ENCODE results near the gene PLOD1. TPM values are rescaled to one million over a fixed set of nuclear protein-coding genes. Genes with fewer than 3 reads are reported as not detected.
A peak's percentile ranks its signal among the peaks of the same experiment; 100 is the strongest.

PLOD1 gene
- total RNA-seq, 1 donor from 2014 or later: 477 TPM

- Mint-ChIP-seq H3K36me3 (ENCODE audit: low read depth) (peaks cover 19% of the 10 kb centered on the region), H3K4me1 (ENCODE audit: low read depth) (peaks cover 12% of the 10 kb centered on the region), H3K9me3 (ENCODE audit: low read depth) (no peaks in the 10 kb centered on the region), H3K27me3 (ENCODE audit: low read depth) (no peaks in the 10 kb centered on the region), H3K27ac (ENCODE audit: unreplicated experiment) (peak overlapping the region; percentile 66), H3K4me3 (ENCODE audit: unreplicated experiment) (no peak overlapping the region)
- TF ChIP-seq, protein P1, sequence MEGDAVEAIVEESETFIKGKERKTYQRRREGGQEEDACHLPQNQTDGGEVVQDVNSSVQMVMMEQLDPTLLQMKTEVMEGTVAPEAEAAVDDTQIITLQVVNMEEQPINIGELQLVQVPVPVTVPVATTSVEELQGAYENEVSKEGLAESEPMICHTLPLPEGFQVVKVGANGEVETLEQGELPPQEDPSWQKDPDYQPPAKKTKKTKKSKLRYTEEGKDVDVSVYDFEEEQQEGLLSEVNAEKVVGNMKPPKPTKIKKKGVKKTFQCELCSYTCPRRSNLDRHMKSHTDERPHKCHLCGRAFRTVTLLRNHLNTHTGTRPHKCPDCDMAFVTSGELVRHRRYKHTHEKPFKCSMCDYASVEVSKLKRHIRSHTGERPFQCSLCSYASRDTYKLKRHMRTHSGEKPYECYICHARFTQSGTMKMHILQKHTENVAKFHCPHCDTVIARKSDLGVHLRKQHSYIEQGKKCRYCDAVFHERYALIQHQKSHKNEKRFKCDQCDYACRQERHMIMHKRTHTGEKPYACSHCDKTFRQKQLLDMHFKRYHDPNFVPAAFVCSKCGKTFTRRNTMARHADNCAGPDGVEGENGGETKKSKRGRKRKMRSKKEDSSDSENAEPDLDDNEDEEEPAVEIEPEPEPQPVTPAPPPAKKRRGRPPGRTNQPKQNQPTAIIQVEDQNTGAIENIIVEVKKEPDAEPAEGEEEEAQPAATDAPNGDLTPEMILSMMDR (IDR thresholded peaks at IDR 0.05): no peak
- DNase-seq (ENCODE audit: low spot score): no peak
Measured at GRCh38 chr1:11944358-11944931, 9.9 kb downstream of the PLOD1 start.

DNA sequence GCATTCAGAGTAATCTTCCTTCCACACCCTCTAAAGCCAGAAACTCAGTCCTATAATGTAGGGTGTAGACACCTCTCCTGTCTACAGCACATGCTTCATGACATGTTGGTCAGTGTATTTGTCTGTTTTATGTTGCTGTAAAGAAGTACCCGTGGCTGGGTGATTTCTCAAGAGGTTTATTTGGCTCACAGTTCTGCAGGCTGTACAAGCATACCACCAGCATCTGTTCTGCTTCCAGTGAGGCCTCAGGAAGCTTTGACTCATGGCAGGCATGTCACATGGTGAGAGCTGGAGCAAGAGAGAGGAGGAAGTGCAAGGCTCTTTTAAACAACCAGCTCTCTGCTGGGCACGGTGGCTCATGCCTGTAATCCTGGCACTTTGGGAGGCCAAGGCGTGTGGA lies 12.1 kb downstream of the PLOD1 start:
- TF ChIP-seq, protein P1 (IDR thresholded peaks at IDR 0.05): no peak
- Mint-ChIP-seq H3K27me3 (ENCODE audit: low read depth) (no peaks in the 10 kb centered on the region), H3K4me3 (ENCODE audit: unreplicated experiment) (no peak overlapping the region), H3K36me3 (ENCODE audit: low read depth) (peaks cover 24% of the 10 kb centered on the region), H3K4me1 (ENCODE audit: low read depth) (no peaks in the 10 kb centered on the region), H3K27ac (ENCODE audit: unreplicated experiment) (peak overlapping the region; percentile 19), H3K9me3 (ENCODE audit: low read depth) (no peaks in the 10 kb centered on the region)
- DNase-seq (ENCODE audit: low spot score): no peak

DNA sequence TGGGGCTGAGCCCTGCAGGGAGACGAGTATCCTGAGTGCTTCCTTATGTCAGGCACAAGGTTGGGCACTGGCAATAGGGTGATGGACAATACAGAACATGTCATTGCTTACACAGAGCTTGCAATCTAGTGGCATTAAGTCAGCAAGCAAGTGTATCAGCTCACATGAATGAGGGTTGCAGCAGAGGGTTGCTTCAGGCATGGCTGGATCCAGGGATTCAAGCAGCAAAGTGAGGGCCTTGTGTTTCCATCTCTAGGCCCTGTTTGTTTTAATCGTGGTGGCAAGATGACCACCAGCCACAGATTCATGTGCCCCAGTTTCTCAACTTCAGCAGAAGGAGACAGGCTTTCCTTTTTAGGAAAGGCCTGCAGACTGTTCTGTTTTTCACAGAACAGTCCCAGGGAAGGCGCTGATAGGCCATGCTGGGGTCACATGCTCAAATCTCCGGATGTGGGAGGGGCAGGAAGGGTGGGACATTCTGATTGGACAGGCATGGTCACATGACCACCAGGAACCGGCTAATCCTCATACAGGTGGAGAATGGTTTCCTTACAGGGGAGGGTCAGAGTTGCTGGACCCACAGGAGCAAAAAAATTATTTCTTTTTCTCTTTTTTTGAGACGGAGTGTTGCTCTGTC lies 14.4 kb downstream of the PLOD1 start:
- no peaks in the 10 kb centered on the region for H3K4me1 Mint-ChIP-seq (ENCODE audit: low read depth)
- H3K27ac Mint-ChIP-seq (ENCODE audit: unreplicated experiment): no peak overlapping the region
- DNase-seq (ENCODE audit: low spot score): no peak
- TF ChIP-seq, protein P1 (IDR thresholded peaks at IDR 0.05): no peak
- peaks cover 28% of the 10 kb centered on the region for H3K36me3 Mint-ChIP-seq (ENCODE audit: low read depth)
- no peak overlapping the region for H3K4me3 Mint-ChIP-seq (ENCODE audit: unreplicated experiment)
- H3K9me3 Mint-ChIP-seq (ENCODE audit: low read depth): no peaks in the 10 kb centered on the region
- no peaks in the 10 kb centered on the region for H3K27me3 Mint-ChIP-seq (ENCODE audit: low read depth)

- no peak for DNase-seq (ENCODE audit: low spot score)
- H3K27me3 Mint-ChIP-seq (ENCODE audit: low read depth): no peaks in the 10 kb centered on the region
Measured at GRCh38 chr1:11951901-11952300, 17.4 kb downstream of the PLOD1 start.

DNA sequence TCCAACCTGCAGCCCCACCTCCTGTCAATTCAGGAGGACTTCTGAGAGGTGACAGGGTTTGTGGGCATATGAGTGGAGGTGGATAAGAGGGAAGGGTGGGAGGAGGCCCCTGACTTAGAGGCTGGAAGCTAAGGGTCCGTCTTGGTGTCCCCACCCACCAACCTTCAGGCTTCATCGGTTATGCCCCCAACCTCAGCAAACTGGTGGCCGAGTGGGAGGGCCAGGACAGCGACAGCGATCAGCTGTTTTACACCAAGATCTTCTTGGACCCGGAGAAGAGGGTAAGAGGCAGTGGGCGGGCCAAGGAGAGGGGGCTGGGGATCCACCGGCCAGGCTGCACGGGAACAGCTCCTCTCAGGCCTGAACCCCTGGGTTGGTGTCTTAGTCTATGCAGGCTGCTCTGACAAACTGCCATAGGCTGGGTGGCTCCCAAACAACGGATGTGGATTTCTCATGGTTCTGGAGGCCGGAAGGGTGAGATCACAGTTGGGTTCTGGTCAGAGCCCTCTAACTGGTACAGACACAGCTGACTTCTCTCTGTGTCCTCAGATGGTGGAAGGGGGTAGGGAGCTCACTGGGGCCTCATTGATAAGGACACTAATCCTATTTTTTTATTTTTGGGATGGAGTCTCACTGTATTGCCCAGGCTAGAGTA lies 18.1 kb downstream of the PLOD1 start:
- Mint-ChIP-seq H3K36me3 (ENCODE audit: low read depth) (peaks cover 30% of the 10 kb centered on the region), H3K27ac (ENCODE audit: unreplicated experiment) (no peak overlapping the region), H3K27me3 (ENCODE audit: low read depth) (no peaks in the 10 kb centered on the region), H3K4me3 (ENCODE audit: unreplicated experiment) (no peak overlapping the region), H3K4me1 (ENCODE audit: low read depth) (no peaks in the 10 kb centered on the region), H3K9me3 (ENCODE audit: low read depth) (no peaks in the 10 kb centered on the region)
- DNase-seq (ENCODE audit: low spot score): no peak
- TF ChIP-seq, protein P1 (IDR thresholded peaks at IDR 0.05): no peak

More at GRCh38 chr1:11951901-11952300, 17.4 kb downstream of the PLOD1 start:
- Mint-ChIP-seq H3K36me3 (ENCODE audit: low read depth) (peaks cover 26% of the 10 kb centered on the region), H3K4me3 (ENCODE audit: unreplicated experiment) (no peak overlapping the region), H3K9me3 (ENCODE audit: low read depth) (no peaks in the 10 kb centered on the region), H3K27ac (ENCODE audit: unreplicated experiment) (no peak overlapping the region), H3K4me1 (ENCODE audit: low read depth) (no peaks in the 10 kb centered on the region)
- TF ChIP-seq, protein P1 (IDR thresholded peaks at IDR 0.05): no peak

Data from chondrocyte (in vitro differentiated cells).